Transverse colon (tissue), 4 donors: ENCODE measurements around the gene KDM5A.

Experiments used
- EP300 ChIP-seq: sonication (generic); formaldehyde crosslinking; IDR thresholded peaks from one replicate; pipeline ENCODE4 v1.6.1; 2017; ENCODE audit warnings: antibody characterized with exemption, low read depth
- POLR2A ChIP-seq: fragments of 450-650 bp; IDR thresholded peaks from one replicate; pipeline ENCODE4 v1.6.1; 2016; ENCODE audit warnings: antibody characterized with exemption, mild to moderate bottlenecking, moderate library complexity
- POLR2AphosphoS5 ChIP-seq, 3 donors: sonication (generic); formaldehyde crosslinking; IDR thresholded peaks; one replicate each; pipeline ENCODE4 v1.6.1; 2016; ENCODE audit warnings: antibody characterized with exemption in 3 of 3
- TF ChIP-seq, protein P1 (sequence below), 5 experiments: fragments of 200-600 bp in 3 of 5; fragments of 450-650 bp in 2 of 5; sonication (generic) in 3 of 5; IDR thresholded peaks; 1 replicate in 2 of 5; 2 replicates in 3 of 5; pipeline ENCODE4 v1.5.1; 2016 to 2017; ENCODE audit warnings: antibody characterized with exemption in 5 of 5, inconsistent platforms in 3 of 5, mild to moderate bottlenecking in 2 of 5, moderate library complexity in 1 of 5

DNA sequence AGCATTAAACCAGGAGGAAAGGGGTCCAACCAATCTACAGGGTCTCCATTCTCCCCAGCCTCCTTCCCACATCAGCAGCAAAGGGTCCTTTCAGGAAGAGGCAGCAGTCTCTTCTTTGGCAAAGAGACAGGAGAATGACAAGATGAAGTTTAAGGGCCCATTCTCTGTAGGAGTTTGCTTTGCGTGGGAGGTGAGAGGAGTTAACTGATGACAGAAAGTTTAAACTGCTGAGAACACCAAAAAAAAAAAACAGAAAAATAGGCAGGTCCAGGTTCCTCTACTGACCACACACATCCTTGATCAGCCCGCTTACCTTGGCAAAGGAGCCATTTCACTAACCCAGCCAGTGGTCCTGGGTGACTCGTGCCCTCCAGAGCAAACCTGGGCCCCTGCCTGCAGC lies 132.2 kb downstream of the KDM5A start:
- TF ChIP-seq, protein P1, sequence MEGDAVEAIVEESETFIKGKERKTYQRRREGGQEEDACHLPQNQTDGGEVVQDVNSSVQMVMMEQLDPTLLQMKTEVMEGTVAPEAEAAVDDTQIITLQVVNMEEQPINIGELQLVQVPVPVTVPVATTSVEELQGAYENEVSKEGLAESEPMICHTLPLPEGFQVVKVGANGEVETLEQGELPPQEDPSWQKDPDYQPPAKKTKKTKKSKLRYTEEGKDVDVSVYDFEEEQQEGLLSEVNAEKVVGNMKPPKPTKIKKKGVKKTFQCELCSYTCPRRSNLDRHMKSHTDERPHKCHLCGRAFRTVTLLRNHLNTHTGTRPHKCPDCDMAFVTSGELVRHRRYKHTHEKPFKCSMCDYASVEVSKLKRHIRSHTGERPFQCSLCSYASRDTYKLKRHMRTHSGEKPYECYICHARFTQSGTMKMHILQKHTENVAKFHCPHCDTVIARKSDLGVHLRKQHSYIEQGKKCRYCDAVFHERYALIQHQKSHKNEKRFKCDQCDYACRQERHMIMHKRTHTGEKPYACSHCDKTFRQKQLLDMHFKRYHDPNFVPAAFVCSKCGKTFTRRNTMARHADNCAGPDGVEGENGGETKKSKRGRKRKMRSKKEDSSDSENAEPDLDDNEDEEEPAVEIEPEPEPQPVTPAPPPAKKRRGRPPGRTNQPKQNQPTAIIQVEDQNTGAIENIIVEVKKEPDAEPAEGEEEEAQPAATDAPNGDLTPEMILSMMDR (IDR thresholded peaks at IDR 0.05) = no peak
- no peak for TF ChIP-seq POLR2A
- no peak for TF ChIP-seq POLR2AphosphoS5 (IDR thresholded peaks at IDR 0.05)
- TF ChIP-seq EP300 = no peak
